ENCODE measurements around the gene LCAT.

Gene LCAT

DNA sequence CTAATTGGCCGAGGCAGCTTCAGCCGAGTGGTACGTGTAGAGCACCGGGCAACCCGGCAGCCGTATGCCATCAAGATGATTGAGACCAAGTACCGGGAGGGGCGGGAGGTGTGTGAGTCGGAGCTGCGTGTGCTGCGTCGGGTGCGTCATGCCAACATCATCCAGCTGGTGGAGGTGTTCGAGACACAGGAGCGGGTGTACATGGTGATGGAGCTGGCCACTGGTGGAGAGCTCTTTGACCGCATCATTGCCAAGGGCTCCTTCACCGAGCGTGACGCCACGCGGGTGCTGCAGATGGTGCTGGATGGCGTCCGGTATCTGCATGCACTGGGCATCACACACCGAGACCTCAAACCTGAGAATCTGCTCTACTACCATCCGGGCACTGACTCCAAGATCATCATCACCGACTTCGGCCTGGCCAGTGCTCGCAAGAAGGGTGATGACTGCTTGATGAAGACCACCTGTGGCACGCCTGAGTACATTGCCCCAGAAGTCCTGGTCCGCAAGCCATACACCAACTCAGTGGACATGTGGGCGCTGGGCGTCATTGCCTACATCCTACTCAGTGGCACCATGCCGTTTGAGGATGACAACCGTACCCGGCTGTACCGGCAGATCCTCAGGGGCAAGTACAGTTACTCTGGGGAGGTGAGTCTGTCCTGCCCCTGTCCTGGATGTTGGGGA lies 34.7 kb downstream of the LCAT start:
- DNase-seq (ENCODE audit: low spot score) = no peak

DNA sequence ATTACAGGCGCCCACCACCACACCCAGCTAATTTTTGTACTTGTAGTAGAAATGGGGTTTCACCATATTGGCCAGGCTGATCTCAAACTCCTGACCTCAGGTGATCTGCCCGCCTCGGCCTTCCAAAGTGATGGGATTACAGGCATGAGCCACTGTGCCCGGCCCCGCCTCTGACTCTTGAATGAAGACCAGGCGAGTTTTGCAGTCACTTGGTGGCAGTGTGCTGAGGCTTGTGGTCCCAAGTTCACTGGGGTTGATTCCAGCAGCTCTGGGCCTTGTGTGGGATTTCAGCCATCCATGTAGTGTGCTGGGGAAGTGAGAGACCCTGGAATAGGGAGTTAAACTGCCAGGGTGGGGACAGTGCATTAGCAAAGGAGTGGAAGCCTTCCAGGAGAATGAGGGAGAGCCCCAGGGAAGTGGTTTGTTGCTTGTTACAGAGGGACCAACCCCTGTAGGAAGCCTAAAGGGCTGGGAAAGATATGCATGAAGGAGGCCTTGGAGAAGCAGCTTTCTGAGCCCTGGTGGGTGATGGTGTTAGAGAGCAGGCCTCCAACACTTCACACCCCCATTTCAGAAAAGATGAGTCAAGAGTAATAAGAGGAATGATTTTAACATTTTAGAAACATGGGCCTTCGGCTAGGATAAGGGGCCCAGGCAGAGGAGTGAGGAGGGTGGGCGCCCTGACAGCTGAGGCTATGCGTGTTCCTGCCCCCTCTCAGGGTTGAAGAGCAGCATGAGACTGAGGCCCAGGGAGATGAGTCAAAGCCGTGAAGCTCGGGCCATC lies 36.3 kb downstream of the LCAT start:
- no peak for DNase-seq (ENCODE audit: low spot score)

DNA sequence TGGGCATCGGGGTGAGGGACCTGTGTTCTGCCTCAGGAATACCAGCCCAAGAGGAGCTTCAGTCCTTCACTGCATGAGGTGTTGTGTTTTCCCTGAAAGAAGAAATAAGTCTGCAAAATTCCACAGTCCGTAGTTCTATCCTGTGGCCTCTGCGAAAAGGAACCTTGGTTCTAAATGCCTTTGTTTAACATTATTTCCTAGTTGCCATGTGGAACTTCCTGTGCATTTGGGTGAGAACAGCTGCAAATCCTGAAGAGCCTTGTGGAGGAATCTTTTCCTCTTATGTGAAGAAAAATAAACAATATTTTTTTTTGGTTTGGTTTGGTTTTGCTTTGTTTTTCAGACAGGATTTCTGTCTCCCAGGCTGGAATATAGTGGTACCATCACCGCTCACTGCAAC lies 41.1 kb downstream of the LCAT start:
- DNase-seq (ENCODE audit: low spot score) = no peak

DNA sequence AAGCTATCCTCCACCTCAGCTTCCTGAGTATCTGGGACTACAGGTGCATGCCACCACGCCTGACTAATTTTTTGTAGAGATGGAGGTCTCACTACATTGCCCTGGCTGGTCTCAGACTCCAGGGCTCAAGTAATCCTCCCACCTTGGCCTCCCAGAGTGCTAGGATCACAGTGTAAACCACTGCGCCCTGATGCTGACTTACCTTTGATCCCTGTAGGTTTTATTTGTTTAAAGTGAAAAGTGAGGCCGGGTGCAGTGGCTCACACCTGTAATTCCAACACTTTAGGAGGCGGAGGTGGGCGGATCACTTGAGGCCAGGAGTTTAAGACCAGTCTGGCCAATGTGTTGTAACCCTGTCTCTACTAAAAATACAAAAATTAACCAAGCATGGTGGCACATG lies 42.2 kb downstream of the LCAT start:
- no peak for DNase-seq (ENCODE audit: low spot score)

DNA sequence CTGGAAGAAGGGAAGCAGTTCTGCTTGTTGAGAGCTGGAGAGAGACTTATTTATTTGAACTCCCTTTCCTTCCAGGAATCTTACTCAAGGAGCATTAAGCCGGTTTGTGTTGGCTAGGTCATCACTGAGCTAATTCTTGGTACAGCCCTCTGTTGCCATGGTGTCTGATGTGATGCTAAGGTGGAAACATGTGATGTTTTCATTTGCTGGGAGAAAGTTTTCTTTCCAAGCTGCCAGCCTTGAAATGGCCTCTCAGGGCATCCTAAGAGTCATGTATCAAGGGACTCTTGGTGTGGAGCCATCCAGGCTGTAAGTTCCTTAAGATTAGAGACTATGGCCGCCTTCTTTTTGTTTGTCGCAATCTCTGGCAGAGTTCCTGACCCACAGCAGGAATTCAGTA lies 46.7 kb downstream of the LCAT start:
- DNase-seq (ENCODE audit: low spot score) = peak; percentile 43

DNA sequence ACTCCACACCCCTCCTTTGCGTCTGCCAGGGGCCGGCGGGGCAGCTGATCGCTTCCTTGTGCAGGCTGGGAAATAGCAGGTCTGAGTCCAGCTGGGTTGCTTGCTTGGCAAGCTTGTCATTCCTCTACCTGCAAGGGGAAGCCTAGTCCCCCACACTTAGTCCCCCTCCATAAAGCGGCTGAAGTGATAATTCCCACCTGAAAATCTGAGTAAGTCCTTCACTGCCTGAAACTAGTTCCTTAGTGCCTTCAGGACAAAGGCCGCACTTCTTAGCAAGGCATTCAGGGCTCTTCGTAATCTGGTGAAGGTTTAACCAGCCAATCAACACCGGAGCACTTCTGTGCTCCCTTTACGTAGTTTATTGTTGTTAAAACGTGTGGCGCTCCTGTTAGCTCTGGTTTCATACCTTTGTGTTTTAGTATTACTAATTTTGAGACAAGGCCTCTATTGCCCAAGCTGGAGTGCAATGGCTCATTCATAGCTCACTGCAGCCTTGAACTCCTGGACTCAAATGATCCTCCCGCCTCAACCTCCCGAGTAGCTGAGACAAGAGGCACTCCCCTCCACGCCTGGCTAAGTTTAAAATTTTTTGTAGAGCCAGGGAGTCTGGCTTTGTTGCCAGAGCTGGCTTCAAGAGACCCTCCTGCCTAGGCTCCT lies 50.0 kb downstream of the LCAT start:
- DNase-seq (ENCODE audit: low spot score) = no peak

DNA sequence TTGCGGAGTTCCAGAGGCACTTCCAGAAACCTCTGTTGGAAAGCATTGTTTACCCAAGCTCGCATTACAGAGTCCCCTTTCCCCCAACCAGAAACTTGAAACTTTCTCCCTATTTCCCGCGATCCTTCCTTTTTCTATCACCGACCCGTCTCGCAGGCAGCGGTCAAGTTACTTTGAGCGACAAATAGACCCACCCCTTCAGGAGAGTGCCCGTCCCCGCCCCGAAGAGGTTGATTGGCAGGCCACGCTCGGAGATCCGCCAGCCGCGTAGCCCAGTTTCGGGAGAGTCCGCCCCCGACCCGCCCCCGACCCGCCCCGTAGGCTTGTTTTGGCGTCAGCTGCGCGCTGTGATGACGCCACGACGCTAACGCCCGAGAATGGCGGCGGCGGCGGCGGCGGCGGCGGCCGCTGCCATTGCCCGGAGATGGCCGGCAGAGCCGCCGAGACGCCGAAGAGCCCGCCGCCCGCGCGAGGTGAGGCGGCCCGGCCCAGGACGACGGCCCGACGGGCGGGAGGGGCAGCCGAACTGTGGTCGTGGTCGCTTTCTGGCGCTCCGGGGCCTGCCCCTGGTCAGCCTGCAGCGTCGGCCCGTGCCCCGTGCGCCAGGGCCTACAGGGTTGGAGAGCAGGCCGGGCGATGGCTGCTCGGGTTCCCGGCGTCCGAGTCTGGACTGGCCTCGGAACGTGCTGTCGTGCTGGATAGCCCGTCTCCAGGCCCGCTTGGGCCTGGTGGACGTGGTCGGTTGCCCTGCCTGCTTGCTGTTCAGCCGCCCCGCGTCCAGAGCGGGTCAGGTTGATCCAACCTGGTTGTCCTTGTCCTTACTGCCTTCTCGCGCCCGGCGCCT lies 50.8 kb downstream of the LCAT start, which contains the start of gene PSKH1:
Gene PSKH1, plus strand, starts transcription at position 356 of the 844 bp plus-strand sequence. CDS start 15,496 bp downstream, outside the sequence.
- DNase-seq (ENCODE audit: low spot score) = peak; percentile 99

DNA sequence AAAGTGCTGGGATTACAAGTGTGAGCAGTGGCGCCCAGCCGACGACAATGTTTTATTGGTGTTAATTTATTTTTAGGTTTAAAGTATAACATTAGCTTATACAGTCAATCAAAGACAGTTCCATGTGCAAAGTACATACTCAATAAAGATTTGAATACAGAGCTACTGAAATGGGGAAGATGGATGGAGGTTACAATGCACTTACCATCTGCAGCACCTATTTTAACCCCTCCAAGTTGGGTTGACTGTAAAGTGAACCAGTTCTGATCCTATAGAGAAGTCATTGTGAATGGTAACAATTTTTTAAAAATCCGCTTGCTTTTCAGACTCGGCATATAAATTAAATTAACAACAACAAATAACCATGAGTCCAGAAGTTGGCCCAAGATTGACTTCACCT lies 51.5 kb downstream of the LCAT start:
- no peak for DNase-seq (ENCODE audit: low spot score)
